Frontal cortex (tissue), 4 donors: ENCODE measurements around the gene MAN1B1. TPM values are rescaled to one million over a fixed set of nuclear protein-coding genes. Genes with fewer than 3 reads are reported as not detected.

ENCODE experiments used
- DNase-seq, 2 donors: peaks; one replicate each; pipeline ENCODE4 v3.0.0; 2012; ENCODE audit warnings: low spot score in 2 of 2
- FAIRE-seq: peaks from 2 replicates; lab custom pipeline; 2012; peaks lifted over from hg19 to GRCh38; lab: Jason Lieb, UNC
- total RNA-seq: library from RNA; depleted of rRNA; stranded (reverse); fragments of >200 nt; gene quantifications from one replicate; pipeline ENCODE4 v1.2.3, GENCODE V29; 2014
- donor health status: control.
- donor health status: control.
- donor health status: control.

MAN1B1 gene
- 42.0 TPM for total RNA-seq

GRCh38 chr9:137086531-137087408 is at the start of gene MAN1B1:
Gene MAN1B1 (plus strand): TSS chr9:137086985. CDS start chr9:137087000, 15 bp downstream.
- FAIRE-seq (no peak), DNase-seq (peak; percentile 97 to 98)

DNA sequence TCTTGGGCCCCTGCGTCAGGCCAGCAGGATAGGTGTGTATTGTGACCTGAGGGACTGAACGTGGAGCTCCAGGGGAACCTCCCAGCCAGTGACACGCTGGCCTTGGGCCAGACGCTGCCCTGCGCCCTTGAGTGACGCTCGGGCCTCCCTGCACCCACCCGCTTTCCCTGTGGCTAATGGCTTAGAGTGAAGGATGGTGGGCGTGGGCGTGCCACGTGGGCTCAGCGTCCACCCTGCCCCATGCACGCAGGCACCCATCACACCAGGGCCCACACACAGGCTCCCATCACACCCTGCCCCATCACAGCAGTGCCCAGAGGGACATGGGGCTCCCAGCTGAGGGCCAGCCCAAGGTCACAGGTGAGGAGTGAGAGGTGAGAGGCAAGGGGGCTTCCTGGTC is 49.8 kb upstream of the MAN1B1 start:
- FAIRE-seq (no peak), DNase-seq (no peak)

DNA sequence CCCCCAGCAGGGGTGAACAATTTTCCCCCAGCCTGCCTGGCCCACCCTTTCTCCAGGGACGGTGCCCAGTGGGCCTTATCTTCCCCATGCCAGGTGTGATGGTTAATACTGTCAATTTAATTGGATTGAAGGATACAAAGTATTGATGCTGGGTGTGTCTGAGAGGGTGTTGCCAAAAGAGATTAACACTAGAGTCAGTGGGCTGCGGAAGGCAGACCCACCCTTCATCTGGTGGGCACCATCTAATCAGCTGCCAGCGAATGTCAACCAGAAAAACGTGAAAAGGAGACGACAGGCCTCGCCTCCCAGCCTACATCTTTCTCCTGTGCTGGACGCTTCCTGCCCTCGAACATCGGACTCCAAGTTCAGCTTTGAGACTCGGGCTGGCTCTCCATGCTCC is 49.3 kb upstream of the MAN1B1 start:
- DNase-seq, result no peak
- no peak for FAIRE-seq

DNA sequence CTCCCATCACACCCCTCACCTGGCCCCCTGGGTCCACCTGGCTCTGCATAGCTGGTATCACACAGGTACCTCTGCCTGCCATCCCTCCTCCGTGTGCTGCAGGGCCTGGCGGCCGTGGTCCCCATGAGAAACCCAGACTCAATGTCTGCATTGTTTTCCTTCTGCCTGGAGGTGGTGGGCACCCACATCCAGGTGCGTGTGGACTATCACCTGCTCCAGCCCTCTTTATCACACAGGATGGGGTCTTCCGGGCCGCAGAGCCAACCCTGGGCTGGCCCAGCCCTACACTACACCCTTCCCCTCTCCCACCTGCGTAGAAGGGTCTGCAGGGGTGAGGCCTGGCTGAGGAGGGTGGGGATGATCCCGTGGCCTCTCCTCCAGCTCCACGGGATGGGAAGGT is 47.9 kb upstream of the MAN1B1 start:
- FAIRE-seq, result no peak

DNA sequence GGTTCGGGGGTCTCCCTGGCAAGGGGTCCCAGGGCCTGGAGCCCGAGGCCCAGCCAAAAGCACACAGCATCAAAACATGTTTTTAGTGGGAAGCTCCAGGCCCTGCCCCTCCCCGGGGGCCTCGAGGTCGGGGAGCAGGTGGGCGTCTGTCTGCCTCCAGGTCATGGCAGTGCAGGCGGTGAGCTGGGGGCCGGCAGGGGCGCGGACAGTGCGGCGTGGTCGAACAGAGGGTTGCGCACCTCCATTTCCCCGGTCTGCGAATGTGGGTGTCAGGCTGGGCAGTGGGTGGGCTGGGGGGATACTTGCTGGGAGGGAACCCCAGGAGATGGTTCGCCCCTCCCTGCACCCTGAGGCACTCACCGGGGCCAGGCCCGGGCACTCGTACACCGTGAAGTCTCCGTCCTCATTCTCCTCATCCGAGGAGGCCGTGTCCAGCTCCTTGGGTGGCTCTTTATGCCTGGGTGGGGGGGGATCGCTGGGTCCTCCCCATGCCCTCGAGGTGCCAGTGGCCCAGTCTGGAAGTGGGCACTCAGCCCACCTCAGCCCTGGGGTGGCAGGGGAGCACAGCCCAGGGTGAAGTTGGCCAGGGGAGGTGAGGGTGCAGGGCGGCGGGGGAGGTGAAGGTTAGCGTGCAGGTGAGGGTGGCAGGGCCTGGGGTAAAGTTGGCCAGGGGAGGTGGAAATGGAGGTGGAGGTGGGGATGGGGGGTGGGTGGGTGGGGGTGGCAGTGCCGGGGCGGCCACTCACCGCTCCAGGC is 47.0 kb upstream of the MAN1B1 start:
- DNase-seq (no peak), FAIRE-seq (no peak)

More for the DNA sequence above, 47.9 kb upstream of the MAN1B1 start:
- no peak for DNase-seq

DNA sequence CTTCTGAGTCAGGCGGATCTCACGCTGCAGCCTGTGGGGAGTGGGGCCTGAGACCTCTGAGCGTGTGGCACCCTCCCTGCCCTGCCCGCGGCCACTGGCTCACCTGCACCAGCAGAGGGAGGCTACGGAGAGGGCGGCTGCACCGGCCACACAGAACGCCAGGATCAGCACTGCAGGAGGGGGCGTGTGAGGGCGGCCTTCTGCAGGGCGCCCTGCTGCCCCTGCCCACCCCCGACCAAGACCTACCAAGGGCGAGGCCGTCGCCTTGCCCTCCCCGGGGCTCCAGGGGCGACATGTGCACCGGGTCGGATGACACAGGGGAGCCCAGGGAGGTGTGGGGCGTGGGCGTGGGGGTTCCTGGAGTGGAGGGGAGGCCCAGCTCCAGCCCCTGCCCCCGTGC is 46.2 kb upstream of the MAN1B1 start:
- FAIRE-seq (no peak), DNase-seq (no peak)

DNA sequence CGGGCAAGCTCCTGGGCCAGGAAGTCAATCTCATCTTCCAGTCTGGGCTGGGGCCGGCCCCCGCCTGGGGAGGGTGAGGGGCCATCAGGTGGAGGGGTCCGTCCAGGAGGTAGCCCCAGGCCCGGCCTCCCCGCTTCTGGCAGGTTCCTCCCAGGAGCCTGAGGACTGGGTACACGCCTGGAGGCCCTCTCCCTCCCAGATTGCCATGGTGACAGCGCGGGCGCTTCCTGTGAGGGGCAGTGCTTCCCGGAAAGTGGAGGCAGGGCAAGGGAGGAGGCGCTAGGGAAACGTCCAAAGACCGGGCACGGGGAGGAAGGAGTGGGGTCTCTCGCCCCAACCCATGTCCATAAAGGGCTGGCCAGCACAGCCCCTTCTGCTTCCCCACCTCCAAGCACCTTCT is 45.7 kb upstream of the MAN1B1 start:
- no peak for FAIRE-seq
- no peak for DNase-seq

GRCh38 chr9:137042751-137043727 is 43.7 kb upstream of the MAN1B1 start:
- DNase-seq, result no peak
- FAIRE-seq, result no peak

GRCh38 chr9:137044037-137044436 is 42.7 kb upstream of the MAN1B1 start:
- FAIRE-seq (no peak), DNase-seq (no peak)

DNA sequence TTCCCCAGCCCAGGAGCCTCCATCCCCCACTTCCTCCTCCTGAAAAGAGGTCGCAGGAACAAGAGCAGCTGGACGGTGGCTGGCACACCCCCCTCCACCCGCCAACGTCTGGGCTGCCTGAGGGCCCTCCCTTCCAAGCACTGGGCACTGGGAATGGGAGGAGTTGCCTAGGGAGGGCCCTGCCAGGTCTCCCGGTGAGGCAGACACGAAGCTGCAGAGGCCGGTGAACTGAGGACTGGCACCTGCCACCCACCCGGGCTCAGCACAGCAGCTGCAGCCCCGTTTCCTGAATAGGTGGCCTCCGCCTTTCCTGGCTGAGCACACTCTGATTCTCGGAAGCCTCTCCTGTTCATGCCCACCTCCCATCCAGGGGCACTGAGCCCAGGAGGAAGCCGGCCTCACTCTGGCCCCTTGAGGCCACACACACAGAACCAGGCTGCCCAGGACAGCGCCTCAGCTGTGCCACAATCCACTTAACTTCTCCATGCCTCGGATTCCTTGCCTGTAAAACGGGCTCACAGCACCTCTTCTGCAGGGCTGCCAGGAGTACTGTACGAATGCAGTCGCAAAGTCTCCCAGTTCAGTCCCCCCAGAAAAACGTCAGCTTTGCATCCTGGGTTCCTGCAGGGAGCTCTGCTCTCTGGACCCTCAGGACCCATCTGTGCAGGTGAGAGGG is 42.1 kb upstream of the MAN1B1 start:
- DNase-seq, result peak in 1 of 2 donors; percentile 68
- no peak for FAIRE-seq

- FAIRE-seq (no peak), DNase-seq (no peak)
These were observed 41.3 kb upstream of the MAN1B1 start for GRCh38 chr9:137045294-137046087.

- DNase-seq (peak; percentile 92 to 93), FAIRE-seq (no peak)
These were observed 40.5 kb upstream of the MAN1B1 start, which contains the start of gene NPDC1 for GRCh38 chr9:137046088-137046787. Gene NPDC1 (minus strand): TSS chr9:137046177. CDS start chr9:137045989, 188 bp downstream.

GRCh38 chr9:137048655-137049543 is 37.9 kb upstream of the MAN1B1 start:
- FAIRE-seq, result no peak
- no peak for DNase-seq

DNA sequence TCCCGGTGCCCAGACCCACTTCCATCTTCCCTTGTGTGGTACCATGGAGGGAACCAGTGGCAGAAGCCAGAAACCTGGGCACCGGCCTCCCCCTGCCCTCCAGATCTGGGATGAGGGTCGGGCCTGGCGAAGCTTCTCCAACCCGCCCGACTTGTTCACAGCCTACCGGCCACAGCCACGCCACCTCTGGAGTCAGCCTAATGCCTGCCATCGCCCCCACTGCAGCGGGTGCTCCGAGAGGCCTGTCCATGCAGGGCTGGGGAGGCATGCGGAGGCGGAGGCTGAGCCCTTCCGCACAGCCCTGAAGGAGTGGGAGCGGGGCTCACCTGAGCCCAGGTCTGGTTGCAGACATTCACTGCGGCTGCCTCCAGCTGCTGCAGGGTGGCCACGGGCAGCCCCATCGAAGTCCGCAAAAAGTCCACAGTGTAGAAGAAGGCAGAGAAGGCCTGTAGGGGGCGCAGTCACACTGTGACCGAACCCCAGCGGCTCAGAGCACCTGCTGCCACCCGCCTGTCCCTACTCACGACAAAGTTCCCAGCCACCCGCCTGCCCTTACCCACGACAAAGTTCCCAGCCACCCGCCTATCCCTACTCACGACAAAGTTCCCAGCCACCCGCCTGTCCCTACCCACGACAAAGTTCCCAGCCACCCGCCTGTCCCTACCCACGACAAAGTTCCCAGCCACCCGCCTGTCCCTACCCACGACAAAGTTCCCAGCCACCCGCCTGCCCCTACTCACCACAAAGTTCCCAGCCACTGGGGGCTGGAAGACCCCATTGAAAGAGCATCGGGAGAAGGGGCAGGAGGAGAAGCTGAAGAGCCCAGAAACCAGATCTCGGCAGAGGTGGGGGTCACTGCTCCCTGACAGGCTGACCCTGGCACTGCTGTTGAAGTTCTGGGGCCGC is 37.0 kb upstream of the MAN1B1 start:
- peak; percentile 71 to 80 for DNase-seq
- FAIRE-seq, result no peak

DNA sequence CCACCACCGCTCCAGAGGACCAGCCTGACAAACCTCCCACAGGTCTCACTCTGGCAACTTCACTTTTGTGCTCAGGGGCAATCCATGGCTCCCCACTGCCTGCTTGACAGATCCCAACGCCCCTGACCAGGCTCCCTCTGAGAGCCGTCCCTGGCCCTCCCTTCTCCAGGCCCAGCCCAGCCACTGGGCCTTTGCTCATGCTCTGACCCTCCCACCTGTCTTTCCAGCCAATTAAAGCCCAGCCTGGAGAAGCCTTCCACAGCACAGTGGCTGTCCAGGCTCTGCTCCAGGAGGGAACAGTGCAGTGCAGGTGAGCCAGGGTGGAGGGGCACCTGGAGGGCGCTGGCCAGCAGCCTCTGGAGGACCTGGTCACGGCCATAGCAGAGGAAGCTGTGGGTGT is 36.2 kb upstream of the MAN1B1 start:
- no peak for FAIRE-seq
- no peak for DNase-seq
